HepG2 (cell line): ENCODE data around the gene HECTD4. TPM values are rescaled to one million over a fixed set of nuclear protein-coding genes. Genes with fewer than 3 reads are reported as not detected.

Experiments used
- CHCHD3 ChIP-seq: sonication (generic); formaldehyde crosslinking; IDR thresholded peaks from 2 replicates; pipeline ENCODE4 v1.8.0; 2022; ENCODE audit warnings: mild to moderate bottlenecking, missing genetic modification reagents, moderate library complexity
- FOXP4 ChIP-seq: sonication (generic); formaldehyde crosslinking; IDR thresholded peaks from 2 replicates; pipeline ENCODE4 v1.4.0; 2020; ENCODE audit warnings: missing genetic modification reagents
- MED8 ChIP-seq: sonication (generic); formaldehyde crosslinking; IDR thresholded peaks from 2 replicates; pipeline ENCODE4 v1.8.1; 2023; ENCODE audit warnings: mild to moderate bottlenecking, missing genetic modification reagents; ENCODE audit not compliant: insufficient replicate concordance
- MTA3 ChIP-seq: sonication (generic); formaldehyde crosslinking; IDR thresholded peaks from 2 replicates; pipeline ENCODE4 v1.4.0; 2020; ENCODE audit warnings: missing genetic modification reagents
- MYPOP ChIP-seq: sonication (generic); formaldehyde crosslinking; IDR thresholded peaks from 2 replicates; pipeline ENCODE4 v1.8.1; 2023; ENCODE audit warnings: mild to moderate bottlenecking, moderate library complexity, missing genetic modification reagents
- NCOA5 ChIP-seq: sonication (generic); formaldehyde crosslinking; IDR thresholded peaks from 2 replicates; pipeline ENCODE4 v1.4.0; 2020; ENCODE audit warnings: missing genetic modification reagents
- PAF1 ChIP-seq: IDR thresholded peaks from 2 replicates; pipeline ENCODE4 v1.6.1; 2016; ENCODE audit warnings: missing genetic modification reagents, missing compliant biosample characterization
- SMARCE1 ChIP-seq: fragments of 450-650 bp; IDR thresholded peaks from 2 replicates; pipeline ENCODE4 v1.6.1; 2017; ENCODE audit warnings: borderline replicate concordance
- SNAI1 ChIP-seq: sonication (generic); formaldehyde crosslinking; IDR thresholded peaks from 2 replicates; pipeline ENCODE4 v1.5.0; 2020; ENCODE audit warnings: mild to moderate bottlenecking, missing genetic modification reagents, borderline replicate concordance
- SP2 ChIP-seq: sonication (generic); formaldehyde crosslinking; IDR thresholded peaks from 2 replicates; pipeline ENCODE4 v1.5.1; 2020; ENCODE audit warnings: mild to moderate bottlenecking, missing genetic modification reagents
- TEAD3 ChIP-seq: optimal IDR thresholded peaks from 2 replicates; pipeline ENCODE3; 2016; ENCODE audit warnings: borderline replicate concordance
- THAP9 ChIP-seq: sonication (generic); formaldehyde crosslinking; IDR thresholded peaks from 2 replicates; pipeline ENCODE4; 2020; ENCODE audit warnings: missing genetic modification reagents, mild to moderate bottlenecking, borderline replicate concordance
- ZFX ChIP-seq: sonication (generic); formaldehyde crosslinking; IDR thresholded peaks from 2 replicates; pipeline ENCODE4 v1.4.0; 2020; ENCODE audit warnings: mild to moderate bottlenecking, low read depth, missing genetic modification reagents, moderate library complexity
- ZNF124 ChIP-seq: sonication (generic); formaldehyde crosslinking; IDR thresholded peaks from 2 replicates; pipeline ENCODE4 v1.4.0; 2020; ENCODE audit warnings: missing genetic modification reagents
- ZNF543 ChIP-seq: sonication (generic); formaldehyde crosslinking; IDR thresholded peaks from 2 replicates; pipeline ENCODE4 v1.4.0; 2020; ENCODE audit warnings: mild to moderate bottlenecking, missing genetic modification reagents
- ZNF558 ChIP-seq: sonication (generic); formaldehyde crosslinking; IDR thresholded peaks from 2 replicates; pipeline ENCODE4 v1.9.0; 2022; ENCODE audit warnings: mild to moderate bottlenecking, missing genetic modification reagents, borderline replicate concordance
- ZNF7 ChIP-seq: IDR thresholded peaks from 2 replicates; pipeline ENCODE4 v1.6.1; 2016; ENCODE audit warnings: missing biosample characterization, missing genetic modification reagents
- ZNF720 ChIP-seq: sonication (generic); formaldehyde crosslinking; IDR thresholded peaks from 2 replicates; pipeline ENCODE4 v1.4.0; 2020; ENCODE audit warnings: missing genetic modification reagents
- ZNF773 ChIP-seq: sonication (generic); formaldehyde crosslinking; IDR thresholded peaks from 2 replicates; pipeline ENCODE4 v1.4.0; 2020; ENCODE audit warnings: missing genetic modification reagents, borderline replicate concordance
- ZNF816 ChIP-seq: sonication (generic); formaldehyde crosslinking; IDR thresholded peaks from 2 replicates; pipeline ENCODE4 v1.8.0; 2022; ENCODE audit warnings: missing genetic modification reagents, mild to moderate bottlenecking, borderline replicate concordance
- polyA plus RNA-seq, 8 experiments: library from polyadenylated mRNA; depleted of rRNA in 3 of 8; stranded (reverse) in 7 of 8; unstranded in 1 of 8; fragments of >200 nt; fragmentation: Illumina TruSeq in 4 of 8; extraction: Trizol in 4 of 8; gene quantifications; 2 replicates each; pipeline versions ENCODE4 v1.2.1 to v1.2.3, GENCODE V29; 2011 to 2016; ENCODE audit warnings: low read depth in 4 of 8, missing spikeins in 1 of 8, mixed read lengths in 1 of 8; ENCODE audit not compliant: insufficient read depth in 1 of 8
- total RNA-seq, 5 experiments: library from RNA; depleted of rRNA; stranded (reverse); fragments of >200 nt; fragmentation: Illumina TruSeq; extraction: Trizol; gene quantifications; 2 replicates each; pipeline ENCODE4 v1.2.3, GENCODE V29; 2016; ENCODE audit warnings: low read depth in 1 of 5
- TF ChIP-seq, protein P1 (sequence below): sonication (generic); formaldehyde crosslinking; IDR thresholded peaks from 2 replicates; pipeline ENCODE4 v1.9.0; 2022; ENCODE audit warnings: missing genetic modification reagents, mild to moderate bottlenecking, borderline replicate concordance

HECTD4 gene
- total and polyA plus RNA-seq, 2 of the 13 experiments (the other 11 are each of a cell fraction or from before 2014, with no cell fraction given): 9.0 to 11.4 TPM

DNA sequence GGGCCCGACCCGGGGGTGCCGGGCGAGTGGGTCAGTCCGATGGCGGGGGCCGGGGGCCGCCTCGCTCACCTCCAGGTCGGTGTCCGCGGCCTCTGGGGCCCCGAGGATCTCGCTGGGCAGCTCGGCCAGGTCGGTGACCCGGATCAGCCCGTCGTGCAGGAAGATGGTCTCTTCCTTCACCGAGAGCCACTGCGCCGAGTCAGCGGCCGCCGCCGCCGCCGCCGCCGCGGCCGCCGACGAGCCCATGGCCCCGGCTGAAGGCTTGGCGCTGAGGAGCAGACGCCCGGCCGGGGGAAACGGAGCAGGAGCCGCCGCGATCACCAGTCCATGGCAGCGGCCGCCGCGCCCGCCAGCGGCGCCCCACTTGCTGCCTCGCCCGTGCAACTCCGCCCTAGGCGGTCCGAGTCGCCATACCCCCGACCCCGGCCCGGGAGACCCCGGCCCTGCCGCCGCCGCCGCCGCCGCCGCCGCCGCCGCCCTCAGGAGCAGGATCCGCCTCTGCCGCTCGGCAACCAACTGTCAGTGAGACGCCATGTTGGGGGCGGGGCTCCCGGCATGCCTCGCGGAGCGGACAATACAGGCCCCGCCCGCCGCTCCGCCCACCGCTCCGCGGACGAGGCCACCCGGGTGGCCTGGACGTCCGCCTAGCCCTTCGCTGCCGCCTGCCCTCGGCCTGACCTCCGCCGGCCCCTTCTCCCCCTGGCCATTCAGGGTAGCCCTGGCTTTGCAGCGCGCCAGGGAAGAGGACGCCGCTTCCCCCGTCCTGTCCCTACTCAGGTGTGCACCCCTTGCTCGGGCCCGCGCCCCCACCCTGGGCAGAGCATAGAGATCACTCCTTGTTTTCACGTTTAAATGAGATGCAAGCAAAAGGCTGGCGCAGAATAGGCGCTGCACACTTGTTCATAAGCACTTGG is at the start of gene HECTD4 (continued):
- TF ChIP-seq TEAD3 (CRISPR knock-in tag) (peak; percentile 68), CHCHD3 (CRISPR knock-in tag) (no peak), ZNF124 (CRISPR knock-in tag) (peak; percentile 64; the same call in 1 of the 2 replicates), ZNF7 (CRISPR knock-in tag) (no peak), THAP9 (CRISPR knock-in tag) (no peak; the same call in 1 of the 2 replicates), ZNF543 (CRISPR knock-in tag) (no peak), SMARCE1 (no peak), ZNF773 (no peak), MTA3 (CRISPR knock-in tag) (no peak), ZNF558 (no peak; the same call in 1 of the 2 replicates), SP2 (CRISPR knock-in tag) (no peak), ZNF720 (CRISPR knock-in tag) (no peak), PAF1 (CRISPR knock-in tag) (no peak), MYPOP (CRISPR knock-in tag) (no peak), FOXP4 (CRISPR knock-in tag) (0 out of 2 replicates have a peak, but pooled peaks have one; percentile 25), SNAI1 (CRISPR knock-in tag) (no peak), ZNF816 (CRISPR knock-in tag) (no peak), MED8 (CRISPR knock-in tag) (peak; percentile 79), ZFX (CRISPR knock-in tag) (peak; percentile 92), NCOA5 (CRISPR knock-in tag) (no peak)
- TF ChIP-seq, protein P1, sequence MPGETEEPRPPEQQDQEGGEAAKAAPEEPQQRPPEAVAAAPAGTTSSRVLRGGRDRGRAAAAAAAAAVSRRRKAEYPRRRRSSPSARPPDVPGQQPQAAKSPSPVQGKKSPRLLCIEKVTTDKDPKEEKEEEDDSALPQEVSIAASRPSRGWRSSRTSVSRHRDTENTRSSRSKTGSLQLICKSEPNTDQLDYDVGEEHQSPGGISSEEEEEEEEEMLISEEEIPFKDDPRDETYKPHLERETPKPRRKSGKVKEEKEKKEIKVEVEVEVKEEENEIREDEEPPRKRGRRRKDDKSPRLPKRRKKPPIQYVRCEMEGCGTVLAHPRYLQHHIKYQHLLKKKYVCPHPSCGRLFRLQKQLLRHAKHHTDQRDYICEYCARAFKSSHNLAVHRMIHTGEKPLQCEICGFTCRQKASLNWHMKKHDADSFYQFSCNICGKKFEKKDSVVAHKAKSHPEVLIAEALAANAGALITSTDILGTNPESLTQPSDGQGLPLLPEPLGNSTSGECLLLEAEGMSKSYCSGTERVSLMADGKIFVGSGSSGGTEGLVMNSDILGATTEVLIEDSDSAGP (CRISPR knock-in tag): peak; percentile 86
